HG02884 (cell line): Measurements from ENCODE around the gene ANLN.
"Not testable (repeated sequence)": the region's sequence is repeated elsewhere in the genome, so short reads cannot be mapped to it uniquely, and the experiment has no call there.

Experiments
- ATAC-seq: cut with Tn5 transposase; IDR thresholded peaks from one replicate; pipeline ENCODE4 v1.9.1; 2021; ENCODE audit warnings: mild to moderate bottlenecking, moderate library complexity; ENCODE audit not compliant: unreplicated experiment

ANLN gene

GRCh38 chr7:36379831-36380504 lies 9.7 kb upstream of the ANLN start:
- ATAC-seq, result no peak

DNA sequence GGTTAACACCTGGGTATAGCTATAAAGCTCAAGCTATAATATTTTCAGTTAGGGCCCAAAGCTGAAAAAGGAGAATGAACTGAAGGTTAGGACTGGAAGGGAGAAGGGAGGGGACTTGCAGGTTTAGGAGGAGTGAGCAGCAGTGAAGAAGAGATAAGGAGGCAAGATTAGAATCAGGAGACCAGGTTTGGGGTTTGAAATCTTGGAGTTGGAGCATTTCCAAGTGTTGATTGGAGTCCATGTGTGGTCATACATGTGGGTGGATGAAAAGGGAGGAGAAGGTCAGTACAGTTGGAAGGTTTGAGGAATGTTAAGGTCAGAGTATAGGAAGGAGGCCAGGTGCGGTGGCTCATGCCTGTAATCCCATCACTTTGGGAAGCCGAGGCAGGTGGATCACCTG lies 8.6 kb upstream of the ANLN start:
- ATAC-seq, result no peak

- ATAC-seq, result not testable (repeated sequence)
These were observed 6.4 kb upstream of the ANLN start for GRCh38 chr7:36383284-36383683.

- ATAC-seq, result not testable (repeated sequence)
These were observed 4.0 kb upstream of the ANLN start for GRCh38 chr7:36385646-36386045.

- ATAC-seq, result no peak
These were observed 2.0 kb upstream of the ANLN start for GRCh38 chr7:36387435-36388231.

DNA sequence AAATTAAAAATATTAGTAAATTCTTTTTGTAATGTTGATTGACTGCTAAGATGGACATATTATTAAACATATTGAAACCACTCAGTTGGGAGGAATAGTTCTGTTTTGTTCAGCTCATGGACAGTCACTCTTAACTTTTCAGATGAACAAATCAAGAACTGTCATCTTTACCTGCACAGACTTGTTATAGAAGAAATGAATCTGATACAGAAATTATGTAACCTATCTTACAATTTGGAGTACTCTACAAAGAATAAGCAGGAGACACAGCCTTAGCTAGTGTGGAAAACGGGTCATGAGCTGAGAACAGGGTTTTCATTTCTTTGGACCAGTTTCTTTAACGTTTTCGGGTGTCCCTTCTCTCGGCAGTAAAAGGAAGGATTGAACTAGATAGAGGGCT lies 1.2 kb upstream of the ANLN start:
- no peak for ATAC-seq

GRCh38 chr7:36390199-36391090 lies 783 bp downstream of the ANLN start:
- ATAC-seq, result peak; percentile 24

GRCh38 chr7:36391436-36392198 lies 2.0 kb downstream of the ANLN start:
- ATAC-seq, result peak; percentile 47

GRCh38 chr7:36393826-36394225 lies 4.2 kb downstream of the ANLN start:
- ATAC-seq, result no peak

DNA sequence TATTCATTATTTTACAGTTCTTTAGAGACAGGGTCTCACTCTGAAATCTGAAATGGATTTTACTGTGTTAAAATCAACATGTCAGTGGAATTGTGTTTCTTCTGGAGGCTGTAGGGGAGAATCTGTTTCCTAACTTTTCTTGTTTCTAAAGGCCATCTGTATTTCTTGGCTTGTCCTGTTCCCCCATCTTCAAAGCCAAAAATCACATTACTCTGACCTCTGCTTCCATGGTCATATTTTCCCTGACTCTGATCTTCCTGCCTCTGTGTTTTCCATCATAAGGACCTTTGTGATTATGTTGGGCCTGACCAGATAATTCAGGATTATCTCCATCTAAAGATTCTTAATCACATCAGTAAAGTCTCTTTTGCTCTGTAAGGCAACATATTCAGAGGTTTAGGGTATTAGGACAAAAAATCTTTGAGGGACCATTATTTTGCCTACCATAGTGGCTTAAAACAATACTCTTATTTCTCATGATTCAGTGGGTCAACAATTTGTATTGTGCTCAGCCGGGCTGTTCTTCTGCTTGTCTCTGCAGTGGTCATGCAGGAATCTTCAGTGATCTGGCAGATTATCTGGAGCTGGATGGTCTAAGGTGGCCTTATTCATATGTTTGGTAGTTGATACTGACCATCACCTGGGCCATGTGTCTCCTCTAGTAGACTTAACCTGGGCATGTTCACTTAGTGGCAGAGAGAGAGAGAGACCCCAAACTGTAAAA lies 5.7 kb downstream of the ANLN start:
- ATAC-seq, result no peak

DNA sequence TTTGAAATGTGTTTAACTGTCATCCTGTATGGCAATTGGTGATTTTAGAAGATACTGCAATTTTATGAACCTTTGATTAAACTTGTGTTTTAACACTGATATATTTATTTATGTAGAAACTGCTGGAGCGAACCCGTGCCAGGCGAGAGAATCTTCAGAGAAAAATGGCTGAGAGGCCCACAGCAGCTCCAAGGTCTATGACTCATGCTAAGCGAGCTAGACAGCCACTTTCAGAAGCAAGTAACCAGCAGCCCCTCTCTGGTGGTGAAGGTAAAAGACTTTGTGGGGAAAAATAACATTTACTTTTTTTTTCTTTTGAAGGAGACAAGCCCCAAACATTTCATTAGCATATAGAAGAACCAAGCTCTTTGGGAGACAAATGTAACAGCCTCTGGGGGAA lies 6.5 kb downstream of the ANLN start:
- no peak for ATAC-seq

GRCh38 chr7:36400036-36400435 lies 10.4 kb downstream of the ANLN start:
- ATAC-seq, result no peak

GRCh38 chr7:36400606-36401005 lies 10.9 kb downstream of the ANLN start:
- ATAC-seq, result no peak

- no peak for ATAC-seq
These were observed 13.8 kb downstream of the ANLN start for GRCh38 chr7:36403452-36403851.

DNA sequence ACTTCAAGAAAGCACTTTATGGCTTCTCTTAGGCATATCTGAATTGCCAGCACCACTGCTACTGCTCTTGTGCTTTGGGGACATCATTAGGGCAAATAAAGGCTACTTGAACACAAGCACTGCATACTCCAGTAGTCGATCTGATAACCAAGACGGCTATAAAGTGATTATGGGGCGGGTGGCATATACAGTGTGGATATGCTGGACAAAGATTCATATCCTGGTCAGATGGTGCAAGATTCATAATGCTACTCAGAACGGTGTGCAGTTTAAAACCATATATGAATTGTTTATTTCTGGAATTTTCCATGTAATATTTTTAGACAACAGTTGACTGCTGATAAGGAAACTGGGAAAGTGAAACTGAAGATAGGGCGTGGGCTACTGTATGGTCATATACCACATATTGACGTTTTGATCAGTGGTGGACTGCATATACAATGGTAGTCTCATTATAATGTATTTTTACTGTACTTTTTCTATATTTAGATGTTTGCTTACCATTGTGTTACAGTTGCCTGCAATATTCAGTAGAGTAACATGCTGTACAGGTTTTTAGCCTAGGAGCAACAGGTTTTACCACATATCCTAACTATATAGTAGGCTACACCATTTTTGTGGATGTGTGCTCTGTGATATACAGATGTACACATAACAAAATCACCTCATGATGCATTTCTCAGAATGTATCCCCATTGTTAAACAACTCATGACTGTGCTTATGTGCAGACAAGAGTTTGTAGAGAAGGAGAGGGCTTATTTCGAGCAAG lies 15.2 kb downstream of the ANLN start:
- no peak for ATAC-seq

DNA sequence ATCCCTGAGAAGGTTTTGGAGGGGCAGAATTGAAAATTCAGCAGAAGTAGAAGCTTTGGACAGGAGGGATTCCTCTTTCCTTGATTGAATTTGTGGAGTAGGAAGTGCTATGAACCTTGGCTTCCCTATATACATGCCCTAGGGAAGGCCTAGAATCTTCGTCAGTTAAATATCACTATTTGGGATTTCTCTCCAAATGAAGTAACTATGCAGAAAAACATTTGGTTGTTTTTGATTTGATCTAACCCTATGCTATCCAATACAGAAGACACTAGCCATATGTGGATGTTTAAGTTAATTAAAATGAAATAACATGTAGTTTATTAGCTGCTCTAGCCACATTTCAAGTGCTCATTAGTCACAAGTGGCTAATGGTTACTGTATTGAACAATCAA lies 15.7 kb downstream of the ANLN start:
- no peak for ATAC-seq

DNA sequence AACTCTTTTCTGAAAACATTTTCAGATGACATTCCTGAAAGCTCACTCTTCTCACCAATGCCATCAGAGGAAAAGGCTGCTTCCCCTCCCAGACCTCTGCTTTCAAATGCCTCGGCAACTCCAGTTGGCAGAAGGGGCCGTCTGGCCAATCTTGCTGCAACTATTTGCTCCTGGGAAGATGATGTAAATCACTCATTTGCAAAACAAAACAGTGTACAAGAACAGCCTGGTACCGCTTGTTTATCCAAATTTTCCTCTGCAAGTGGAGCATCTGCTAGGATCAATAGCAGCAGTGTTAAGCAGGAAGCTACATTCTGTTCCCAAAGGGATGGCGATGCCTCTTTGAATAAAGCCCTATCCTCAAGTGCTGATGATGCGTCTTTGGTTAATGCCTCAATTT lies 16.5 kb downstream of the ANLN start:
- ATAC-seq, result no peak

GRCh38 chr7:36407636-36408550 lies 18.2 kb downstream of the ANLN start:
- no peak for ATAC-seq
